LoVo (cell line): Measurements from ENCODE around the gene NFE2.
A peak's percentile ranks its signal among the peaks of the same experiment; 100 is the strongest.
"Not testable (repeated sequence)": the region's sequence is repeated elsewhere in the genome, so short reads cannot be mapped to it uniquely, and the experiment has no call there.

Source experiments
- DNase-seq: peaks from one replicate; pipeline ENCODE4 v3.0.0-alpha.2; 2016; ENCODE audit warnings: low spot score

NFE2 gene

DNA sequence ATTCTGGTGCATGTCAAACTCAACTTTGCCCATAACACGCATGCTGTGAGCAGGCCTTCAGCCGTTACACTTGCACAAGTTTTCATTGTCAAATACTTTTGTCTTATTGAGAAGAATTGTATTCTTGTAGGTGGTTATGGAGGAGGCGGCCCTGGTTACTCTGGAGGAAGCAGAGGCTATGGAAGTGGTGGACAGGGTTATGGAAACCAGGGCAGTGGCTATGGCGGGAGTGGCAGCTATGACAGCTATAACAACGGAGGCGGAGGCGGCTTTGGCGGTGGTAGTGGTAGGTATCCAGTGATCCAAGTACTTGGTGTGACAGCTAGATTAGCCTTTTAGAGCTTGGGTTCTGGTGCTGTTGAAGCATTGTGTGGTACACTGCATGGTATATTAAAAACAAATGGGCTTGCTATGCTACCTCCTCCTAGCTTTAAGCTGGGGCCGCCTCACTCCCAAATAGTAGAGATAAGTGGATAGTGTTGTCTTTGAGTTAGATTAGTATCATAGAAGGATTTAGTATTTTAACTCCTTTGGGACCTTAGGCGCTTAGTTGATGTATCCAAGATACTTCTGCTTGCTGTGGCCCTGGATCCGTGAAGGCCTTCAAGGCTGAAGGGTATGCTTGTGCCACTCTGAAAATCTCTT lies 17.7 kb downstream of the NFE2 start:
- no peak for DNase-seq

DNA sequence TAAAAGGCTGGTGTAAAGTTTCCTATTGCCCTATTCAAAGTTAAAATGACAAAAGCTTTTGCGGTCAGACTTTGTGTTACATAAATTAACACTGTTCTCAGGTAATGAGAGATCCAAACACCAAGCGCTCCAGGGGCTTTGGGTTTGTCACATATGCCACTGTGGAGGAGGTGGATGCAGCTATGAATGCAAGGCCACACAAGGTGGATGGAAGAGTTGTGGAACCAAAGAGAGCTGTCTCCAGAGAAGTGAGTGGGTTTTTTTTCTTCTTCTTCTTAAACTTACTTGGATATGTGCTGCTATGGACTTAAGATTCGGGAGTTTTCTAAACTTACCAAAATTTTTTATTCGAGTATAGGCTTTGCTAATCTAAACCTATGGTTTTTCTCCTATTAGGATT lies 19.1 kb downstream of the NFE2 start:
- DNase-seq, result not testable (repeated sequence)

DNA sequence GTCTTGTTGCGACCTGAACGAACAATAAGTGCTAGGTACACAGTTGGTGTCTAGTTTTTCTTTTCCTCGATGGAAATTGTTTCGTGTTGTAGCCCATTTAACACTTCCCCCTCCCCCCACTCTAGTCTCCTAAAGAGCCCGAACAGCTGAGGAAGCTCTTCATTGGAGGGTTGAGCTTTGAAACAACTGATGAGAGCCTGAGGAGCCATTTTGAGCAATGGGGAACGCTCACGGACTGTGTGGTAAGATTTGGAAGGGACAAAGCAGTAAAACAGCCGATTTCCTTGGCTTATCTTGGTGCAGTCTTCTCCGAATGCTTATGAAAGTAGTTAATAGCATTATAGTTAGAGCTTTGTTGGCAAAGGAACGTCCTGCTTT lies 19.6 kb downstream of the NFE2 start:
- not testable (repeated sequence) for DNase-seq

DNA sequence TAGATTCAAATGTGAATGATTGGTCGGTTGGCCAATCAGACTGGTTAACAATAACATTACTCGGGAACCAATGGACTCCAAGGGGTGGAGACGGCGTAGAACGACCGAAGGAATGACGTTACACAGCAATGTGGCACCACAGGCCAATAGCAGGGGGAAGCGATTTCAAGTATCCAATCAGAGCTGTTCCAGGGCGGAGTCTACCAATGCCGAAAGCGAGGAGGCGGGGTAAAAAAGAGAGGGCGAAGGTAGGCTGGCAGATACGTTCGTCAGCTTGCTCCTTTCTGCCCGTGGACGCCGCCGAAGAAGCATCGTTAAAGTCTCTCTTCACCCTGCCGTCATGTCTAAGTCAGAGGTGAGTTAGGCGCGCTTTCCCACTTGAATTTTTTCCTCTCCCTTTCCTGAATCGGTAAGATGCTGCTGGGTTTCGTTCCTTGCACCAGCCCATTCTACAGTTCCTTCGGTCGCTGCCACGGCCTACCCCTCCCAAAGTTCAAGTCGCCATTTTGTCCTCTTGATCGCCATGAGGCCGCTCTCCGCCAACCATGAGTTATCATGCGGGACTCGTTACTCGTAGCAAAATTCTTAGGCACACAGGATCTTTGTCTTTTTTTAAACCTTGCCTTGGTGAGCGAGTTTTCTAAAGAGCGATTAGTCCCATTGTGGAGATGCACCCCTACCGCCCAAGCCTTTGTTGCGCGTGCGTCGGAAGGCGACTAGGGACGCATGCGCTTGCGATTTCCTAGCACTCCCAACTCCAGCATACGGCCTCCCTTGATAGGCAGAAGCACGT lies 20.2 kb downstream of the NFE2 start, which contains the start of gene HNRNPA1:
Gene HNRNPA1 (plus strand): TSS at position 259 of the 793 bp plus-strand sequence. CDS start 82 bp downstream, at position 341.
- DNase-seq, result peak; percentile 100

DNA sequence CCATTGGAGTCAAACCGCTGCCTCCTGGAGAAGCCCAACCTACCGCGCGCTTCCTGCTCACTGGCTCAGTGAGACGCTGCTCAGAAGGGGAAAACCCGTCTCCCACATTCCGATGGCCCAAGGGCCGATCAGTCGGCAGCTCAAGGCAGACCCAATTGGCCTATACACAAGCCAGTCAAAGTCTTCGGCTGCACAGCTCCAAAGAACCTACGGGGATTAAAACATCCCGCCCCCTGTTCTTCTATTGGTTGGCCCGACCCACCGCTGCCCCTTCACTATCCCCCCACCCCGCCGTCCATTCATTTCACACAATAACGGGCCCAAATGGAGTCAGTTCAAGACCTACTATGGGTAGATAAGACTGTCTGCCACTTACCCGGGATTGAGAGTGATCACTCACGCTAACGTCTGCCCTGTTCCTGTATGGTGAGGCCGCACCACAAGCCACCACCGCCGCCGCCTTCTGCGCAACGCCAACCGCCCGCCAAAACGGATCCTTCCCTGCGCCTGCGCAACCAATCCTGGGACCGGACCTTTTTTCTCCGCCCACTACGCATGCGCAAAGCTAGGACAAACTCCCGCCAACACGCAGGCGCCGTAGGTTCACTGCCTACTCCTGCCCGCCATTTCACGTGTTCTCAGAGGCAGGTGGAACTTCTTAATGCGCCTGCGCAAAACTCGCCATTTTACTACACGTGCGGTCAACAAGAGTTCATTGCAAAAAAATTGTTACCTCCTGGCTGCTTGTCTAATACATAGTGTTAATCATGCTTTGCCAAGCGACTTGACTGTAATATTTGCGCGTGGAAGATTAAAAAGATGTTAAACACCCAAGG lies 21.0 kb downstream of the NFE2 start, which contains the start of gene CBX5:
Gene CBX5 (minus strand): TSS at position 491 of the 836 bp plus-strand sequence. CDS start 22,472 bp downstream, outside the sequence.
- peak; percentile 100 for DNase-seq

DNA sequence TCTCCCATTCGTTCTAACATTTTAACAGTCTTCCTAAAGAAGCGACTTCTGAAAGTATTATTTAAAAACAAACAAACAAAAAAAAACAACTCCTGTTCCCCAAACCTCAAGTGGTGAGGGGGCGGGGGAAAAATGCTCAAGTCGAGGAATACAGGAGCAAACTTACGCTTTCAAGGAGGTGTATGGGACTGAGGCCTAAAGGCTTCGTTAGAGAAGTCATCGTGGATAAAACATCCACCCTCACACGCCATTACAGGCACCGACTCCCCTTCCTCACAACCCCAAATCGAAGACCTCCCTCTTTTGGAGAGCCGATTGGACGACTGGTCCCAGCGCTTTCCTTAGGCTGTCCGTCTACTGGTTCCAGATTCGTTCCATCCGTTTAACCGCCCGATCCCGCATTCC lies 21.6 kb downstream of the NFE2 start:
- no peak for DNase-seq

DNA sequence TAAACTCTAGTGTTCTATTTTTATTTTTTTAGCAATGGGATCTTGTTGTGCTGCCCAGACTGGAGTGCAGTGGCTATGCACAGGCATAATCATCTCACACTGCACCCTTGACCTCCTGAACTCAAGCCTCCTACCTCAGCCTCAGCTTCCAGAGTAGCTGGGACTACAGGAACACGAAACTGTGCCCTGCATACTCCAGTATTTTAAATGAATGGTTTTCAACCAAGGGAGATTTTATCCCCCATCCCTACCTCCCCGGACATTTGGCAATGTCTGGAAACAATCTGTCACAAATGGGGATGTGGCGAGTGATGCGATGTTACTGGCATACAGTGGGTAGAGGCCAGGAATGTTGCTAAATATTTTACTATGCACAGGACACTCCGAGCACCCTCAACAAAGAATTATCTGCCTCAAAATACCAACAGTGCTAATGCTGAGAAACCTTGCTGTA lies 23.0 kb downstream of the NFE2 start:
- no peak for DNase-seq

DNA sequence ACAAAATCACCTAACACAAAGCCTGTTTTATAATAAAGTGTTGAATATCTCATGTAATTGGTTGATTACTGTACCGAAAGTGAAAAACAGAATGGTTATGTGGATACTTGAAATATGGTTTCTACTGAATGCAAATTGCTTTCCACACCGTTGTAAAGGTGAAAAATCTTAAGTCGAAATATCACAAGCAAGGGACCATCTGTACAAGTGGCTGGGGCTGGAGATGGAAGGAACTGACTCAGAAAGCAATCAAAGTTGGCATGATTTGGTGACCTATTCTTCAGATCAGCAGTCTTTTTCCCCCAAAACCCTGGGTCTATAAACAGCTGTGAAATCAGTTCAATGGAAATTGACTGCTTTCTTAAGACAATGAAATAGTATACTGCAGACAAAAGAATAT lies 24.4 kb downstream of the NFE2 start:
- no peak for DNase-seq

DNA sequence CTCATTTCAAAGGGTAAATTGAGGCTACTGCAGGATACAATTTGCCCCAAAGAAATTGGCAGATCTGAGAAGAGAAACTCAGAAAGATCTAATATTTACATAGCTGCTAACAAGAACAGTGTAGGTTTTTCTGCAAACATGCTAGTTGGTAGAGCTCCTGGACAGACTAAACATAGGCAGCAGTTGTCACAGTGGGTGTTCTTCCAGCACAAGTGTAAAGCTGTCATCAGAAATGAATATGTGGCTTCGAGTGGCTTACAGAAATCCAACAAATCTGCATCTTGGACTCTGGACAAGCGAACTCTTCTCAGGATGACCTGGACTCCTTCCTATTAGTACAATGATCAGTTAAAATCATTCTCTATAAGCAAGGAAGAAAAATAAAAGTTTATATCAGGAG lies 26.8 kb downstream of the NFE2 start:
- no peak for DNase-seq

DNA sequence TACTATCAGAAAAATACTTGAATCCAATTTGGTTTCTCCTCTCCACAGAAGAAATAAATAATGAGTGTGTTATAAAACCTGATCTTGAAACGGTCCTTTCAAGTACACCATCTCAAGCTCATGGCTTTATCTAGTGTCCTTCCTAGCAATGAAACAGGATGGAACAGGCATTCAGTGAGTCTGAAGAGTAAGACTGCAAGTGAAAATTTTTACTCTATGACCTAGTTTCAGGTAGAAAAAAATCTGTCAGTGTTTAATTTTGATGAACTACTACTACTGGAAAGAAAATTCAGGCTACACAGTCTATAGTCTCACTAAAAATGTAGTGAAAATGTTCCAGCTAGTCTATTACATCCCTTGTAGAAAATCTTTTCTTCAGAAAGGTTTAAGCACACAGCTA lies 28.6 kb downstream of the NFE2 start:
- no peak for DNase-seq

DNA sequence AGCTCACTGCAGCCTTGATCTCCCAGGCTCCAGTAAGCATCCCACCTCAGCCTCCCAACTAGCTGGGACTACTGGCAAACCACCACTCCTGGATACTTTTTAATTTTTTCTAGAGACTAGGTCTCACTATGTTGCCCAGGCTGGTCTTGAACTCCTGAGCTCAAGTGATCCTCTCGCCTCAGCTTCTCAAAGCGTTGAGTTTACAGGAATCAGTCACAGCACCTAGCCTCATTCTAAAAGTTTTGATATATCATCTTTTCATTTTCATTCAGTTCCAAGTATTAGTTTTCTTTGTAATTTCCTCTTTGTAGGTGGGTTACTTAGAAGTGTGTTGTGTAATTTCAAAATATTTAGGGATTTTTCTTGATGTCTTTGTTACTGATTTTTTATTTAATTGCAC lies 30.5 kb downstream of the NFE2 start:
- DNase-seq, result no peak

DNA sequence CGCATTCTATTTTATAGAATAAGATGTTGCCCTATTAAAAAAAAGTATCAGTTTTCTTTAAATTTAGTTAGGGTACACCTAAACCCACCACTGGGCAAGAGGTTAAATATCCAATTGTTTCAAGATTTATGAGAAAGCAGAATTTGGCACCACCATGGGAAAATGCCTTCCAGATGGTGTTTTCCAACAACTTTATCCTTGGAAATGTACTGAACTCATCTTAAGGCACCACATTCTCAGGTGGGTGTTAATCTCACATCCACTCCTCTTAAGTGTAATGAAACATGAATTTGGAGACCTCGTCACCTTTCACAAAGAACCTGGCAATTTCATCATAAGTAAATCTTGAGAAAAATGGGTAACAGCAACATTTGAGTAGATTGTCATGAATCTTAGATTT lies 34.0 kb downstream of the NFE2 start:
- DNase-seq, result no peak

DNA sequence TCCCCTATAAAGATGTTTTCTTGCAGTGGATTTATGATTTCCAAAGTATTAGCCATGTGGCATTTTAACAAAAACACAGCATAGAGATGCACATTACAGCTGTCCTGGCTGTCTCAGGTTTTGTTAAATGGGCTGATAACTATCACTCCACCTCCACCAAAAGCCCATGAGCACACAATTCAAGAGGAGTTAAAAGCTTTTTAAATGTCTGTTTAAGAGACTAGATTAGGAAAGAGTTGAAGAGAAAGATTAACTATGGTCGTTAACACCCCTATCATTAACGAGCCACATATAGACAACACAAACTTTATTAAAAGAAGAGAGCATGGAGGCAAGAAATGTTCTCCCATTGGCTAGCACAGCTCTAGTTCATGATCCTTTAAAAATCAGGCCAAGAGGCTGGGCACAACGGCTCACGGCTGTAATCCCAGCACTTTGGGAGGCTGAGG lies 35.4 kb downstream of the NFE2 start:
- DNase-seq, result no peak

DNA sequence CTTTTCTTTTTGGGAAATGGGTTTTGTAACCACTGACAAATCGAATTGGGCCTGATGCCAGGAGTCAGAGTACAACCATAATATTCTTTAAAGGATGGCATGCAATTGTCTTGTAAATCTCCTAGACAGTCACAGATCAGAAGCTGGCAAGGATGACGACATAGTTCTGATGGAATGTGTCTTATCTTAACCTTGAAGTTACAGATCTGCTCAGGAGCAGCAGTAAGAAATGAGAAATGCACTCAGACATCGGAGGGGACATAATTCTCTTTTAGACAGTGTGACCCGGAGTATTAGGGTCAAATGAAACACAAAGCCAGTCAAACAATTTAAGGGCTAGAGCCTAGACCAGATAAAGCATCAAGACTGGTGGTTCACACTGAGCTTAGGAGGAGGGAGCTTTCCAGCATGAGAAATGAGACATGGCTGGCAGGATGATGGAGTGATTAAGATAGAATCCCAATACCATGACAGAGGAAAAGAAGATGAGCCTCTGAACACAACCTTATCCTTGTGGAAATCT lies 38.4 kb downstream of the NFE2 start:
- DNase-seq, result peak; percentile 34

DNA sequence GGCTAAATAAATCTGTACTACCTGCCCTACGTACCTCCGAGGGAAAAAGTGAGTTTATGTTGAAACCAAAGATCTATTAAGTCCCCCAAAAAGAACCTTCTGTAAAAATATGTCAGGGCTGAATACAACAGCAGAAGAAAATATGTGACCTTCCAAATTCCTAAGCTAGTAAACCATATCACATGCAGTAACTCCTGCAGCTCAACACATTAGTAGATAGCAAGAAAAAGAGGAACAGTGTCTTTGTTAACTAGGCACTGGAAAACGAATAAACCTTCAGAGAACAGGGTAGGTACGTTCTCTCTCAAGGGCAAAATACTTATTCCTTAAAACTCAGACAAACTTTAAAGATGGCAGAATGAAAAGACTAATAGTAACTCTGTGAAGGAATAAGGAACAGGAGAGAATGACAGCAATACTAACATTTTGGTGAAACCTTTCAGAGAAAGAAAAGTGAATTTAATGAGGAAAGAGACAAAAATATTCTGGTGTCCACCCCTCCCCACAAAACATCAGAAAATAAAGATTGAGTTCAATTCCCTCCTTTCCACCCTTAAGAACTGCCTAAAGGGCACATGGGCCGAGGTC lies 38.9 kb downstream of the NFE2 start:
- DNase-seq, result no peak

DNA sequence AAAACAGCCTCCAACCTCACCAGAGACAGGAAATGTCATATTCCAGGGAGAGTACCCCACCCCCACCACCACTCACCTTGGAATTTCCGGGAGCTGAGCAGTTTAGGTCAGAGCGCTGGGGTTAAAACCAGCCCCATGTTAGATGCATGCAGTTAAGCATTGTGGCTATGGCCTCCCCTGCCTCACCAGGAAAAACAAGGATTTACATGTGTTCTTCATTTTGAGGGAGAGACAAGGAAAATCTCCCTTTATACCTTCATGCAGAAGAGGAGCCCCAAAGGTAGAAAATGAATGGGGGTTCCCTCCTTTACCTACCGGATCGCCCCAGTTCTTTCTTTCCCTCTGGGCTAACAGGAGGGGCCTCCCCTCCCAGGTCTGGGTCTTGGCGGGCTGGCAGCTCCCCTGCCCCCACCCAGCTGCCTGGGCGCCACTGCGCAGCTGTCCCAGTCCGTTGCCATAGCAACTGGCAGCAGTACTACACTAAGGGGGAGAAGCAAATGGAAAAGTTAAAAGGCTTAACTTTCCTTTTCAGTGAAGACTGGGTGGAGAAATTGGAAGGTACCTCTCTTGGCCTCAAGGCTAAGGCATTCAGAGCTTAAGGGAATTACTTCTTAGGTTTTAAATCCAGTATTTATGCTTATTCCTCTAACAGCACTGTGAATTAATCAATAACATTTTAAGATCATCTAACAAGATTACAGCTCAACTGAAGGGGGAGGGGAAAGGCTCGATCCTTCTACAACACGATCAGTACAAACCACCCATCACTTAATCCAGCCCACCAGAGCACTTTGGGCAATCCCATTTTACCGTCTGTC lies 41.4 kb downstream of the NFE2 start:
- no peak for DNase-seq

DNA sequence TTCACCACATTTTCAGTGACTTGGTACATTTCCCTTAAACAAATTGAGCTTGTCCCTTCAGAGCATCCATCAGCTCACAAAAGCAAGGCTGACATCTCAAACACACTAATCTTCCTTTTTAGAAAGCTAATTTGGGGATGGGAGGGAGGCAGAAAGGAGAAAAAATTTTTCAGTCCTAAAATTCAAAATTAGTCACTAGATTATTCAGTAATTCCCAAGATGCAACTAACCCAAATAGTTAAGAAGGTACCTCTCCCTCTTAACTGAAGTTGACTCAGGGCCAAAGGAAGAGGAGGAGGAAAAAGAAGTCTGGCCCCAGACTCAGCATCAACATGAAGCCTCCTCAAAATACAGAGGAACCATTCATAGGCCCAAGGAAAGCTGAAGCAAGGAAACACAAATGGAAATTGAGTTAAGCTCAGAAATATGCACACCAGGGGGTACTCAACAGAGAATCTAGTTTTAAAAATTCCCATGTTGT lies 42.6 kb downstream of the NFE2 start:
- no peak for DNase-seq

DNA sequence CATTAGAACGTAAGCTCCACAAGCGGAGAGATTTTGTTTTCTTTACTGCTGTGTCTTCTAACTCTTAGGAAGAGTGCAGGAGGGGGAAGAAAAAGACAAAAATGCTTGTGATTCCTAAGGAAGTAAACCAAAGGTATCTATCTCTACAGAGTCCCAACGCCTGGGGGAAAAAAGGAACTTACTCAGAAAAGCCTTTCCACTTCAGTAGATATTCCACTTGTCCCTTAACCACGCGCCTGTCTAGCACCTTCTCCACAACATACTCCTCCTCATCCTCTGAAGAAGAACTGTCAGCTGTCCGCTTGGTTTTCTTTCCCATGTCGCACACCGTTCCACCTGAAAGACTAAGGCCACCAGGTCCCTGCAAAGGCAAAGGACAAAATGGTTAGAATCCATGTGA lies 43.5 kb downstream of the NFE2 start:
- no peak for DNase-seq

DNA sequence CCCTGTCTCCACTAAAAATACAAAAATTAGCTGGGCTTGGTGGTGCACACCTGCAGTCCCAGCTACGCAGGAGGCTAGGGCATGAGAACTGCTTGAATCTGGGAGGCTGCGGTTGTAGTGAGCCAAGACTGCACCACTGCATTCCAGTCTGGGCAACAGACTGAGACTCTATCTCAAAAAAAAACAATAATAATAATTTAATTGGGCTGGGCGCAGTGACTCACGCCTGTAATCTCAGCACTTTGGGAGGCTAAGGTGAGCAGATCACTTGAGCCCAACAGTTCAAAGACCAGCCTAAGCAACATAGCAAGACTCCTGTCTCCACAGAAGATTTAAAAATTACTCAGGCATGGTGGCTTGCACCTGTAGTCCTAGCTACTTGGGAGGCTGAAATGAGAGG lies 47.6 kb downstream of the NFE2 start:
- no peak for DNase-seq

DNA sequence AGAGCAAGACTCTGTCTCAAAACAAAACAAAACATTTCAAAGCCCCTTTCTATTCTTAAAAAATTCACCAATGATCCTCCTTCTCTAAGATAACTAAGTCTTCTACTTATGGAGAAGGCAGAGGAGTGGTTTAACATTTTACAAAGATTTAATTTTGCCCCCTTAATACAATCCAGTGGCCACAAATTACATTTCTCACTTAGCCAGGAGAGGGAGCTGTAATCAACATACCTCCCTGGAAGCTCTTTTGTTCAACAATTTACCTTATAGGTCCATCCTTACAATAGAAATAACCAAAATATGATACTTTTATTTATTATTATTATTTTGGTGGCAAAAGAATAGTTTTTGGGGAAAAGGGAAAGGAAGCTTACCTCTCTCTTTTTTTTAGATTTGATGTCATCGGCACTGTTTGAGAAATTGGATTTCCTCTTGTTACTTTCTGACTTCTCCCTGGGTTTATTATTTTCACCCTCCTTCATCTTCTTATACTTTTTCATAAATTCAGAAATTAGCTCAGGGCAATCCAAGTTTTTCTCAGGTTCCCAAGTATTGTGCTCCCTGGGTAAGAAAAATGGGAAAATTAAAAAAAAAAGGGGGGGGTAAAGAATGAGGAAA lies 49.0 kb downstream of the NFE2 start:
- DNase-seq, result peak; percentile 48
